B cell (primary cell): ENCODE measurements around the gene ADAMTS12.

ENCODE experiments used
- EZH2 ChIP-seq: IDR thresholded peaks from 2 replicates; pipeline ENCODE4 v1.6.1; 2012; ENCODE audit warnings: borderline replicate concordance, low read depth, mild to moderate bottlenecking, moderate library complexity, low read length; ENCODE audit not compliant: insufficient read depth, poor library complexity, severe bottlenecking
- TF ChIP-seq, protein P1 (sequence below): fragments of 200-600 bp; IDR thresholded peaks from one replicate; pipeline ENCODE4 v1.8.0; 2022; ENCODE audit warnings: antibody characterized with exemption, mild to moderate bottlenecking

- TF ChIP-seq, protein P1, sequence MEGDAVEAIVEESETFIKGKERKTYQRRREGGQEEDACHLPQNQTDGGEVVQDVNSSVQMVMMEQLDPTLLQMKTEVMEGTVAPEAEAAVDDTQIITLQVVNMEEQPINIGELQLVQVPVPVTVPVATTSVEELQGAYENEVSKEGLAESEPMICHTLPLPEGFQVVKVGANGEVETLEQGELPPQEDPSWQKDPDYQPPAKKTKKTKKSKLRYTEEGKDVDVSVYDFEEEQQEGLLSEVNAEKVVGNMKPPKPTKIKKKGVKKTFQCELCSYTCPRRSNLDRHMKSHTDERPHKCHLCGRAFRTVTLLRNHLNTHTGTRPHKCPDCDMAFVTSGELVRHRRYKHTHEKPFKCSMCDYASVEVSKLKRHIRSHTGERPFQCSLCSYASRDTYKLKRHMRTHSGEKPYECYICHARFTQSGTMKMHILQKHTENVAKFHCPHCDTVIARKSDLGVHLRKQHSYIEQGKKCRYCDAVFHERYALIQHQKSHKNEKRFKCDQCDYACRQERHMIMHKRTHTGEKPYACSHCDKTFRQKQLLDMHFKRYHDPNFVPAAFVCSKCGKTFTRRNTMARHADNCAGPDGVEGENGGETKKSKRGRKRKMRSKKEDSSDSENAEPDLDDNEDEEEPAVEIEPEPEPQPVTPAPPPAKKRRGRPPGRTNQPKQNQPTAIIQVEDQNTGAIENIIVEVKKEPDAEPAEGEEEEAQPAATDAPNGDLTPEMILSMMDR = no peak
- TF ChIP-seq EZH2 = no peak
These were observed 176.1 kb downstream of the ADAMTS12 start for GRCh38 chr5:33715661-33716060.
